Activated naive CD8-positive, alpha-beta T cell treated with anti-CD3 and anti-CD28 coated beads, Interleukin-2, amount 50 U/mL, for 16 hours (primary cell): ENCODE data around the gene ANKEF1.

Experiments used
- DNase-seq: peaks from one replicate; pipeline ENCODE4 v3.0.0-alpha.2; 2020; ENCODE audit warnings: low read depth, low spot score

The ANKEF1 gene

DNA sequence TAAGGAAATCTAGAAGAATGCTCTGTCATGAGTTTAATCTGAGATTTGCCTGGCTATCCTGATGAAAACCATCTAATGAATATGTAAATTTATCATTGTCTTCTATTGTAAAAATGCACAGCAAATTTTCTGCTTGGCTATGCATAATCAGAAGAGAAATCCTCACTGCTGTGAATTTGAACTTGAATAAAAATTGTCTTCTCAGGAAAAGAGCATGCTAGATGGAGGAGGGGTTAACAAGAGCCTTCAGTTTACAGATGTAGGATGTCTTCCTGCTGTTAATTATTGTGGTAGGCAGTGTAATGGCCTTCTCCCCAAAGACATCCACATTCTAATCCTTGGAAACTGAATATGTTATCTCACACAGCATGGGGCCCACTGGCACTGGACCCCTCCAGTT lies 45.8 kb downstream of the ANKEF1 start:
- no peak for DNase-seq

DNA sequence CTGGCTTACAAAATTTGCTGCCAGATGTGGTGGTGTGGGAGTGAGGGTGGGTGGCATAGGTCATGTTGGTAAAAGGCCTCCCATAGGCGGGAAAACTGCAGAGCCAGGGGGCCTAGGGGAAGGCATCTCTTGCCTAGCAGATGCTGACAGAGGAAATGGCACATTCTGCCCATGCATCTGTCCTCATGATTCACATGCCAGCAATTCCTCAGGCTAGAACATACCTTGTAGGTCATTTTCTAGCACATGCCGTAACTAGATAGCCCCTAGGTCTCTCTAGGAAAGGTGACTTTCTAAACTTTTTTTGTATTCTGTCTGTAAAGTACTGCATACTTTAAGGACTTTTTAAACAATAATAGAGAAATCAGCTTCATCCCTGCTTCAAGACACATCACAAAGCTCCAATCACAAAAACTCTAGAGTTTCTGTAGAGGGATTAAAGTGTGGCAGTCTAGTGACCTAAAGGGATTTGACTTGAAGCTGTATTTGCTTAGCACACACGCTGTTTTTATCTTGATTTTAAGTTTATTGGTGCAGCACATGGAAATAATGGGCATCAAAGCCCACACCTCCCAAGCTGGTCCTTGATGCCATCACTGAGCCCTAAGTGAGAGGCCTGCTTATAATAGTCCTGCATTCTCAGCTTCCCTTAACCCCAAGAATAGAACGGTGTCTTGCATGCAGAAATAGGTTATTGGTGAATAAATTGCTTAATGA lies 55.2 kb downstream of the ANKEF1 start:
- DNase-seq = no peak

DNA sequence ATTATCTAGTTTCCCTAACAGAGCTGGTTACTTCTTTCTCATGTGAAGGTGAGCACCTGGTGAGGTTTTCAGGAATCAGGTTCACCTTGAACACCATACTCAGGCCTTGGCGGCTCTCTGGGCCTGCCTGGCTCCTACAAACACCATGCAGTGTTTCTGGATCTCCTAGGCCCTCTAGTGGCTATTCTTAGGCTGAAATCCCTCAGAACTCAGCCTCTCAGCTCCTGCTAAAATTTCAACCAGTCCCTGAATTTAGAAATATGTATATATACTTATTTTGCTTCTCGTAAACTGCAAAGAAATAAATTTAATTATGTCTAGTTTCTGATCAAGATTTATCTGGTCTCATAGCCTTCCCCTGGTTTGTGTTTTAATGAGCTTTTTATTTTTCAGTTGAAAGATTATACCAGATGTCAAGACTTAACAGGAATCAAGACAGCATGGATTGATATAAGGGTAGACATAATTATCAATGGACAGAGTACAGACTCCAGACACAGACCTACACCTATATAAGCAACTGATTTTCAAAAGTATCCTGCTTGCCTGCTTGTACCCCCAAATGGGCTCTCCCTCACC lies 55.9 kb downstream of the ANKEF1 start:
- no peak for DNase-seq

DNA sequence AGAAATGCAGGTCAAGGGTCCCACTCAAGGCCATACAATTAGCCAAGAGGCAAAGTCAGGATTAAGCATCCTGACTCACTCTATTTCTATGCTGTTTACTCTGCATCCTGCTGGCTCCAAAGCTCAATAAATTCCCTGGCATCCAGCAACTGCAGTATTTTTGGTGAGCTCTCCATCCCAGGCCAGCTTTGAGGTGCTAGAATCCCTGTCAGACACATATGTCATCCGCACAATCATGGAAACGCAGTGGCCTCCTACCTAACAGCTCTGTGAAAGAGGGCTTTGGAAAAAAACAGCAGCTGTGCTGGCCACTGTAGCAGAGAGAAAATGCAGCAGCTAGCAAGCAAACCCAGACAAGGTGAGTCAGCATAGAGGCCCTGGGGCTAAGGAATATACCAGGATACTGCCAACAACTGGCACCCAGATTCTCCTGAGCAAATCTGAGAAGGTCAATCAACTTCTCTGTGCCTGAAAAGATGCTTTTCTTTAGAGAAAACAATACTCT lies 58.4 kb downstream of the ANKEF1 start:
- DNase-seq = no peak

DNA sequence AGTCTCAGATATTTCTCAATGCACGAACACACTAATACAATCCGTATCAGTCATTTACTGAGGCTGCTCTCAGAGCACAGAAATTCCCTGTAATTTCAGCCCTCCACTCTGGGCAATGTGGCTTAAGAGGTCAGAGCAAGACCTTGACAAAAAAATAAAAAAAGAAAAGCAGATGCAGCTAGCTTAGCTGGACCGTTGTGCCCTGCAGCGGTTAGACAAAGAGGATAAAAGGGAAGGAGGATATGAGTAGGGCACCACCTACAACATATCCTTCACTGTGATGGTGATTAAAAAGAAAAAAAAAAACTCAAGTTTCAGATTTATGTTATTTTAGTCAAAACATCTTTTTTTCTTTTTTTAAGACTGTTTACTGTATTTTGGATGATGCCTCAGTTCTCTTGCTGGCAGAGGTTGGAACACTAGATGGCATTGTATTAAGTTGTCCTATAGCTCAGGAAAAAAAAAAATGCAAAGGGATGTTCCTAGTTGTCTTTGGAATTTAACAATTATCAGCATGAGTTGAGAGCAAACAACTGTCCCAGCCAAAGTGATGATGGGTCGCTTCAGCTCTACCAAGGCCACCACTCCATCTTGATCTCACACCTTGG lies 59.9 kb downstream of the ANKEF1 start:
- DNase-seq = no peak

DNA sequence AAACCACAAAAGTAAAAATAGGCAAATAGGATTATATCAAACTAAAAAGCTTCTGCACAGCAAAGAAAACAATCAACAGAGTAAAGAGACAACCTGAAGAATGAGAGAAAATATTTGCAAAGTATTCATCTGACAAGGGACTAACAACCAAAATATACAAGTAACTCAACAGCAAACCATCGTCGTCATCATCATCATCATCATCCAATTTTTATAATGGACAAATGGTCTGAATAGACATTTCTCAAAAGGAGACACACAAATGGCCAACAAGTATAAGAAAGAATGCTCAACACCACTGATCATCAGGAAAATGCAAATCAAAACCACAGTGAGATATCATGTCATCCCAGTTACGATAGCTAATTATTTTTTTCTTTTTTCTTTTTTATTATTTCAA lies 62.0 kb downstream of the ANKEF1 start:
- no peak for DNase-seq

DNA sequence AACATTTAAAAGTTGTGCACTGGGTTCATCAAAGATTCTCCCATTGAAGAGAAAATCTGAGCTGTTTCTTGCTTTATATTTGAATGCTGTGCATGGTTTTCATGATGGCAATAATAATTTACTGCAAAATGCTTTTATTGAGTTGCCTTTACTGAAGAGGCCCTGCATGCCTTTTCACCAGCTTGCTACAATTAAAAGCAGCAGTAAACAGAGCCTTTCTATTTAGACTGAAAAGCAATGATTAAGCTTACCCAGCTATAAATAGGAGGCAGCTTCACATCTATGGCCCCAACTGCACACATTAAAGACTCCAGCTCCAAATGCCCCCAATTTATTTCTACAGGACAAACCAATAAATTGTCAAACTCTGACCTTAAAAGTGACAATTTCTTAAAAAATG lies 70.3 kb downstream of the ANKEF1 start:
- DNase-seq = no peak
